Daoy (cell line): Measurements from ENCODE around the gene URB2. TPM values are rescaled to one million over a fixed set of nuclear protein-coding genes. Genes with fewer than 3 reads are reported as not detected.
"Not testable (repeated sequence)": the region's sequence is repeated elsewhere in the genome, so short reads cannot be mapped to it uniquely, and the experiment has no call there.

Experiments
- DNase-seq: peaks from one replicate; pipeline ENCODE4 v3.0.0-alpha.2; 2015; ENCODE audit warnings: low read depth
- total RNA-seq: library from RNA; depleted of rRNA; stranded (reverse); fragments of >200 nt; shearing (Covaris generic); gene quantifications from 2 replicates; pipeline ENCODE4 v1.2.3, GENCODE V29; 2014

The URB2 gene
- total RNA-seq, 1 experiment from 2014 or later, result 23.0 TPM

DNA sequence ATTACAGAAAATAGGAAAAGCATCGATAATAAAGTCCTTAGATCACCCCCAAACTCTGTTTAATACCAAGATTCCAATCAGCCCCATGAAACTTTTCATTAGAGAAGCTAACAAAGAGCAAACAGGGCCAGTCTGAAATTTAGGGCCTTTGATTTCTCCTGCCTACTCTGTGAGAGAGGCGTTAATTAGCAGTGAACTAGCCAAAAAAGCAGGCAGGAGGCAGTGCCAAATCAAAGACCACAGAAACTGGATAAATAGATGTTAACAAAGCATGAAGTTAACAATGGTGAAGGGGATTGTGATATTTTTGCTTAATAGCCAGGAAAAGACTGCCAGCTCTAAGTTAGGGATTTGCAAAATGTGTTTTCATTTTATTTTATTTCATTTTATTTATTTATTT is 11.3 kb upstream of the URB2 start:
- DNase-seq, result no peak

DNA sequence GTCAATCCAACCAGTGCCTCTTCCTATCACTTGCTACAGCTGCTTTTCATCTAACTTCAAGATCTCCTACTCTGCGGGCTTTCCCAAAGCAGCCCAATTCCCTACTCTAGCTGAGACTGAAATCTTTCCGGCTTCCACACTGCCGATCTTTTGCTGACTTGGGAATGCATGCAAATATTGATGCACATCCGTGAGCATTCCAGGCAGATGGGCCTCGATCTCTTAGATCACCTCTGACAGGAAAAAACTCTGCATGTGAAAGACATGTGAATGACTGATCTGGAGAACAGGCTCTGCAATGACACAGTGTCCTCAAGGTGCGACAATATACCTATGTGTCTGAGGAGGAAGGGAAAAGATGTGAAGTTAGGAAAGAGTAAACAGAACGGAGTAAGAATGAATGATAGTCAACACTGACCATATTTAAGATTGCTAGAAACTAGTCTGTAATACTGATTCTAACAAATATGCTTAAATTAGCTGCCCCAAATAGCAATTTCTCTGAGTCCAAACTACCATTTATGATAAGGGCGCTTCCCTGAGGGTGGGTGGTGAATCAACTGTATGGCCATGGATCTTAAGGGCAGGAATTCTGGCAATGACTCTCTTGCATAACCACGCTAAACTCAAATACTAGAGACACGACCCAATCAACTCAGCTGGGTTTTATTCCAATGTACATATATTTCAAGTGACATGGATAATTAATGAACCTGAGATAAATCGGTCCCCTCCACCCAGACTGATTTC is 8.5 kb upstream of the URB2 start:
- no peak for DNase-seq

DNA sequence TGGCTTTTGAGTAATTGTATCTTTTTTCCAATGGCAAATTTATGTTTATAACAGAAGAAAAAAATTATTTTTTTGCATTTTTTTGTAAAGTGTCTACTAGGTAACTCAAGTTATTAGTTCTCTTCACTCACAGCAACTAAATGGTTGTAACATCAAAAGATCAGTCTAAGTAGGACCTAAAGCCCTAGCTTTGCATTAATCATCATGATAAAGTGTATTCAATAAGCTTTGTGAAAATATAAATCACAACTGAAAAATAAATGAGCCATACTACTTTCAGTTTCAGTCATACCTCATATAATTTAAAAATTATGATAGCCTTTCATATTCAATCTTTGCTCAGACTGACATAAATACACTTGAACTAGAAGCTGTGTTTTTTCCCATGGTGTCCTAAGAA is 7.0 kb upstream of the URB2 start:
- DNase-seq, result no peak

DNA sequence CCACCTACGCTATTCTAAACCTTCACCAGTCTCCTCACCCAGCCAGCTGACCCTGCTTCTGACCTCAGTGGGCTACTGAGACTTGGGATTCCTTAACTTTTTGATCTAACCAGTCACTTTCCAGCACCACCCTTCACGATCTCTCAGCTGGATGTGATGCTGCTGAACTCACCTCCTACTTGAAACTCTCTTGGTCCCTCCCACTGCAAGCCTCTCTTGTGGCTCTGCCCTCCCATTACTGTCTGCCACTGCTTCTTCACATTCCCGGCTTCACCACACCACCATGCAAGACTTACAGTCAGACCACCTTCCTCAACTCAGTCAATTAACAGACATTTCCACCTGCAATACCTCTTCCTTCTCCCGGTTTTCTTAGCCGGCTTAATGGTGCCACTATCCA is 6.4 kb upstream of the URB2 start:
- no peak for DNase-seq

DNA sequence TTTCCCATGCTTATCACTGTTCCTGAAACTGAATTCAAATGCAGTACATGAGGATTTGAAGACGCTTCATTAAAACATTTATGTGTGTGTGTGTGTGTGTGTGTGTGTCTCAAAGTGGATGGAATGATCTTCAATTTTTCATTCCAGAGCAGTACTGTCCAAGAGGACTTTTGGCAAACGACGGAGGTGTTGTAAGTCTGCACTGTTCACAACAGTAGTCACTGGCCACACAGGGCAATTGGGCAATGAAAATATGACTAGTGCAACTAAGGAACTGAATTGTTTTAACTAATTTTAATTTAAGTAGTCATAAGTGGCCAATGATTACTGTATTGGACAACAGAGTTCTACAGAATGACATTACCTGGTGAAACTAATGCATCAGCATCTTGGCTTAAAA is 5.2 kb upstream of the URB2 start:
- DNase-seq, result no peak

DNA sequence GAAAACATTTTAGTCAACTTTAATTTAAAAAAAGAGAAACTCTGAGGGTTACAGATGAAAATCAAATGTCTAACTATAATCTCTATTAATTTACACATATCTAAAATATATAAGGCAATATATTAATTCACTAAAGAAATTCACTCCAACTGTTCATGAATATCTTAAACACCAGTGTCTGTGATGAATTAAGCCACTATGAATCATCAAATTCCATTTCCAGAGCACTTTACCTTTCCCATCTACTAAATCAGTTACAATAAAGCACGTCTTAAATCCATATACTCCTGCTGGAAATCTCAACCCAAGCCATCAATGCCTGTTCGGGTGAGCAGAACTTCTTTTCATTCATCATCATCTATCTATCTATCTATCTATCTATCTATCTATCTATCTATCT is 4.4 kb upstream of the URB2 start:
- DNase-seq, result no peak

DNA sequence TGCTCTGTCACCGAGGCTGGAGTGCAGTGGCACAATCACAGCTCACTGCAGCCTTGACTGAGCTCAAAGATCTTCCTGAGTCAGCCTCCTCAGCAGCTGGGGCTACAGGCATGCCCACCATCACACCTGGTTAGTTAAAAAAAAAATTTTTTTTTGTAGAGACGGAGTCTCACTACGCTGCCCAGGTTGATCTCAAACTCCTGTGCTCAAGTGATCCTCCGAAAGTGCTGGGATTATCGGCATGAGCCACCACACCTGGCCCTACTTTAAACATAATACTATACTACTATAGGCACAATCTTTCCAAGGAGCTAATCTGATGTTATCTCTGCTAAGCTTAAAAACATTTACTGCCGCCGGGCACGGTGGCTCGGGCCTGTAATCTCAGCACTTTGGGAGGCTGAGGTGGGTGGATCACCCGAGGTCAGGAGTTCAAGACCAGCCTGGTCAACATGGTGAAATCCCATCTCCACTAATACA is 3.4 kb upstream of the URB2 start:
- not testable (repeated sequence) for DNase-seq

DNA sequence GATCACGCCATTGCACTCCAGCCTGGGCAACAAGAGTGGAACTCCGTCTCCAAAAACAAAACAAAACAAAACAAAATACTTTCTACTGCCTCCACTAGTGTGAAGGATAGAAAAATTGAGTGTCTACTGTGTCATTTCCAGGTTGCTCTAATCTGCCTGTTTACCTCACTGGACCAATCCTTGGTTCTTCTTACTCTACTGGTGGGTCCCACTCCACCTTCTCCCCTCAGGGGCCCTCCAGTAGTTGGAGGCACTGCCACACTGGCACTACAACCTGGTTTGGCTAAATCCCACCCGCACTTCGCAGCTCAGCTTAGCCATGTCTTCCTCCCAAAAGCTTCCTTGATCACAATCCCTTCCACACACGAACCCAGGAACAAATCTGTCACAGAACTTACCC is 2.8 kb upstream of the URB2 start:
- DNase-seq, result no peak

DNA sequence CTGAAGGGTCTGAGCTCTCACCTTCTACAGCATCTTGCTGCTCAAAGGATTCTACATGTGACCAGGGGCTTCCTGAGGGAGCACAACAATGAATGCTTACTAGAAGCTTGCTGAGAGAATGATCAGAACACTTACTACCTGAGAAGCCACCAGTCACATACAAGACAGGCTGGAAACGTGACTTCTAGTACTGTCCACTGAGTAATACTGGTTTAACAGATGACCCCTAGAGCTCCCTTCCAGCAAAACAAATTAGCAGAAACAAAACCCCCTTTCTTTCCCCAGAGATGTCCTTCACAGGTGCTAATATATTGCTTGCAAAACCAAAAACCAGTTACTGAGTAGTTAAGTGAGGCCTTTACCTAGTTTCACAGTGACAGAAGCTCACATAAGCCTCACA is 2.2 kb upstream of the URB2 start:
- DNase-seq, result no peak

DNA sequence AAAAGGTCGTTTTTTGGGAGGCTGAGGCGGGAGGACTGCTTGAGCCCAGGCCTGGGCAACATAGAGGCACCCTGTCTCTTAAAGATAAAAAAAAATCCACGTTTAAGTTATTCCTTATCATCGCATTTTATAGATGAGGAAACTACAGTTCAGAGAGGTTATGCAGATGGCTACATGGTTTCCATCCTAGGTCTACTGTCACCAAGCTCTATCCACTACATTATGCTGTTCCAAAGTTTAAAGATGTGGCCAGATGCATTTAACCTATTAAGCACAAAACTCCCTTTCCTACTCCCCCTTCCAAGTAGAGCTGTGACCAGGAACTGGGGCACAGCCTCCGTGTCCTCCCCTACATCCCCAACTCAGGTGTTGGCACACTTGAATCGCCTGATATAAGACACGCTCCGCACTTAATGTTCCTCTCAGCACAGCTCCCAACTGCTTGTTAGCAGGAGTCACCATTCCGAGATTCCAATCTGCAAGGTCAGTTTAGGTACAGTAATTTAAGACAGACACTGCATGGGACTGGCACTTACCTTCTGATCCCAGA is 1.5 kb upstream of the URB2 start:
- DNase-seq, result no peak

DNA sequence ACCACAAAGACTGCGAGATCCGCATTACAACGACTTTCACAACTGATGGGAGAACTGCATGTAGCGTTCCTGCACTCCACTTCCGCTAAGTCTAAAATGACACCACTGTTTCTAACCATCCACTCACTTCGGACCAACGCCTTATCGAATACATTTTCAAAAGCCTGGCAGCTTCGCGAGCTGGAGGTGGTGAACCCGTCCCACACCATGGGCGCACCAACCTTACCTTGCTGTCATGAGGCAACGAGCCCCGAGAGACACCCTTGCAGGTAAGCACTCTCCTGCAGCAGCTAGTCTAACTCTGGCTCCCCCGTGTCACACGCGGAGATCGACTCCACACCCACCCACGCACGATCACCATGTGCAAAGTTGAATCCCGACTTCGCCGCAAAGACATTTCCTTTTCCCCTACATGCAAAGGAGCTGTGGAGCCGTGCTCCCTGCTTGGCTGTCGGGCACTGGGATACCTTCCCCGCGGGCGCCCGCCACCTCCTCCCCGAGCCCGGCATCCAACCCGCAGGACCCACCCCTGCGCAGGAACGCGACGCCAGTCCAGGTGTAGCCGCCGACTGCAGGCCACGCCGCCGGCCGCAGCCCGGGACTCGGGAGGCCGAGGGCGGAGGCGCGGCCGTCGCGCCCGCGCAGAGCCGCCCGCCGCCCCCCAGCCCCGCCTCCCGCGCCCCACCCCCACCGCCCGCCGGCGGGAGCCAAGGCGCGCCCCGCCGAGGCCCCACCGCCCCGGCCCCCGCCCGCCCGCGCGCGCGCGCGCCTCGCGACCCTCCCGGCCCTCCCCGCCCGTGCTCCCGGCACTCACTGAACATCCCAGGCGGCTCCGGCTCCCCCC is 754 bp upstream of the URB2 start:
- DNase-seq, result peak; percentile 50

DNA sequence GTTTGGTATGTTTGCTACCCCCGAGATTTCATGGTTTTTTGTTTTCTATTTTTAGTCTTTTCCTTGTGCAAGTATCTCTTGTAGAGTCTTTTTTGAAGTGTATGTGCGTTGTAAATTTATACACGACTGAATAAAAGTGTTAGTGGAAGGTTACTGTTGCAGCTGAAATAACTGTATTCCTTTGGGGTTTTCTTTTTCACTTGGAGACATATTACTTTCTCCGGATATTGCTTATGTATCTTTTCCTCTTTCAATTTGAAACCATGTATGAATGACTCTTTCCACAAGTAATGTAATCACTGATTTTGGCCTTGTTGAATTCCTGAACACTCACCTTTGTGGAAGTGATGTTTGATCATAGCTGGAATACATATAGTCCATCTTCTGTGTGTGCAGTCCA is 956 bp downstream of the URB2 start:
- no peak for DNase-seq

DNA sequence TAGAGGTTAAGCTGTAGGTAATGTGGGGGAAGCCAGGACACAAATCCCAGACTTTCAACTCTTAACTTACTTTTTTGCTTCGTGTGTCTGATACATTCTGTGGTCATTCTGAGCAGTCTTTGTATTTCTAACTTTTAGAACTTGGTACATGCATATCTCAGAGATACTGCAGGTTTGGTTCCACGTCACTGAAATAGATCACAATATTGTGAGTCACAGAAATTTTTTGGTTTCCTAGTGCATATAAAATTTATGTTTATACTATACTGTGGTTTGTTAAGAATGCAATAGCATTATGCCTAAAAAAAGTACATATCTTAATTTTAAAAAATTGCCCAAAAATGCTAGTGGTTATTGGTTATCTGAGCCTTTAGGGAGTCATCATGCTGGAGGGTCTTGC is 3.2 kb downstream of the URB2 start:
- DNase-seq, result no peak

DNA sequence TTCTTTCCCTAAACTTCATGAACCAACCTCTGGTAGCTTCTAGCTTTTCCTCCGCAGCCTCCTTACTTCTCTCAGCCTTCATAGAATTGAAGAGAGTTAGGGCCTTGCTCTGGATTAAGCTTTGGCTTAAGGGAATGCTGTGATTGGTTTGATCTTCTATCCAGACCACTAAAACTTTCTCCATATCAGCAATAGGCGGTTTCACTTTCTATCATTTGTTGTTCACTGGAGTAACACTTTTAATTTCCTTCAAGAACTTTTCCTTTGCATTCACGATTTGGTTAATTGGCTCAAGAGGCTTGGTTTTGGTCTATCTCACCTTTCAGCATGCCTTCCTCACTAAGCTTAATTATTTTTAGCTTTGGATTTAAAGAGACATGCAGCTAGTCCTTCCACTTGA is 5.1 kb downstream of the URB2 start:
- no peak for DNase-seq

DNA sequence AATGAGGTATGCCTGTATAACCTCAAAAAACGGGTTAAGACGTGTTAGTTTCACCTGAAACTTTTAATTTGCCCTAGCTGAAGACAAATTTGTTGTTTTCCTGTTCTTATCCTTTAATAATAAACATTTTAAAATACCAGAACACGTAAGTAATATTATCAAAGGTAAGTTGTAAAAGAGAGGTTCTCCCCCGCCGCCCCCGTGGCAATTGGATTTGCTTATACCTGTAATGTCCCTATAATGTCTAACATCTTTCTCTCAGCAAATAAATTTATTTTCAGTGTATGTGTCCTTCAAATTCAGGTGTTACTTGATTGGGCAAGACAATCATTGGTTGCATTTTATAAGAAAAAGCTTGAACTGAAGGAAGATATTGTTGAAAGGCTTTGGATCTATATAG is 5.9 kb downstream of the URB2 start:
- no peak for DNase-seq

DNA sequence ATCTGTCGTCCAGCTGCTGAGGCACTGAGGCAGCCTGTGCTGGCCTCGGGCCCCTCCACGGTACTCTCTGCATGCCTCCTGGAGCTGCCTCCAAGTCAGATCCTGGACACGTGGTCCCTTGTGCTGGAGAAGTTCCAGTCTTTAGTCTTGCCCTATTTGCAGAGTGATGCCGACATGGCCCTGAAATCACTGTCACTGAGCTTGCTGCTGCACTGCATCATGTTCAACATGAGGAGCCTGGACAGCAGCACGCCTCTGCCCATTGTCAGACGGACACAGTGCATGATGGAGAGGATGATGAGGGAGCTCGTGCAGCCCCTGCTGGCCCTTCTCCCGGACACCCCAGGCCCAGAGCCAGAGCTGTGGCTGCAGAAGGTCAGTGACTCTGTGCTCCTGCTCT is 10.0 kb downstream of the URB2 start:
- DNase-seq, result no peak

DNA sequence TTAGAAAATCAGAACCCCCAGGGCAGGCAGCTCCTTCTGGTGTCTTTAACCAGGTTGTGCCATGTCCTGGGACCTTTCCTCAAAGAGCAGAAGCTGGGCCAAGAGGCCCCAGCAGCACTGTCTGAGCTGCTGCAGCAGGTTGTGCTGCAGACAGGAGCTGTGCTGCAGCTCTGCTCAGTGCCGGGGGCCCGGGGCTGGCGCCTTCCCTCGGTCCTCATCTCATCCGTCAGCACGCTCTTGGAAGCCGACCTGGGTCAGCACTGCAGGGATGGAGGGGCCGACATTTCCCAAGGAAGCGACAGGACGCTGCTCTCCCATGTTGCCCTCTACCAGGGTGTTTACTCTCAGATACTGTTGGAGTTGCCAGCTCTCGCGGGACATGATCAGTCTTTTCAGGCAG is 11.7 kb downstream of the URB2 start:
- DNase-seq, result no peak

DNA sequence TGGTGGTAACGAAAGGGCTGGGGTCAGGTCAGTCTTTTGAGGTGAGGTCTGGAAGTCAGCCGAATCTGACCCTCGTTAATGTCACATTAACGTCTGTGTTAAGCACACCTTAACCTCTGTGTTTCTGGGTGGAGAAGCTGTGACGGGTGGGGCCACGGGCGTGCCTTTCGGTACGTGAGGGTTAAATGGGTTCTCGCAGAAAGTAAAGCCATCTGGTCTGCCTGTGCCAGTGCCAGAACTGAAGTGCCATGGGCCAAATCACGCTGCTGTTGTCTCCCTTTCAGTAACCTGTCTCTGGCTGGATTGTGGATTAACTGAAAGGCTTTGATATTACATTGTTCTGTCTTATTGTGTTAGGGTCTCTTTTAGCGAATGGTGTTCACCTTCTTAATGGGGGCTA is 14.4 kb downstream of the URB2 start:
- DNase-seq, result no peak

DNA sequence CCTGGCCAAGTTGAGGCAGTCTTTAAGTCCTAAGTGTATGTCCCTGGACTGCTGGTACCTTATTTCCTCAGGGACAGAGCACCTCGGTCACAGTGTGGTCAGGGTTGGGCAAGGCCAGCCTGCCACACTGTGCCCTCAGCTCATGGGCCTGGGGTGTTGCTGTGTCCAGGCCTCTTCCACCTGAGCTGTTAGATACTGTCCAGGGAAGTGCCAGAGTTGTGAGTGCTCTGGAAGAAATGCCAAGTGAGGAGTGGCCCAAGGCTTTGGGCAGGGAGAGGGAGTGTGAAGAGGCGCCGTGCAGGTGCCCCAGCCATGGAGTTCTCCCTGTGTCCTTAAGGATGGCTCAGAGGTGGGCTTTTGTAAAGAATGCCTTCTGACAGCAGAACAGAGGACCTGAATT is 15.3 kb downstream of the URB2 start:
- no peak for DNase-seq

DNA sequence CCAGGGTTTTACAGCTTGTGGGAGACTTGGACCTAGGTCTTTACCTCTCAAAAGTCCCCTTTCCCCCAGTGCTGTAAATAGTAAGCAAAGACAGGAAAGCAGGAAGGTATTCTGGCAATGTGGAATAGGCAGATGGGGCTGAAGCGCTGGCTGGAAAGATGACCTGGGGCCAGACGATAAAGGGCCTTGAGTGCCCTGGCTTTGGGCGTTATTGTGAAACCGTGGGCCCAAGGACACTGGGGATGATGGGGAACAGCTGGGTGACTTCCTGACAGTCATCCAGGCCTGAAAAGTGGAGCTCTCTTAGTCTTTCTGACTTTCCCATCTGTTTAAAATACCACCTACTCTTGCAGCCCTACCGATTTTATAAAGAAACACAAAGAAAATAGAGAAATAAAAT is 16.3 kb downstream of the URB2 start:
- DNase-seq, result no peak

DNA sequence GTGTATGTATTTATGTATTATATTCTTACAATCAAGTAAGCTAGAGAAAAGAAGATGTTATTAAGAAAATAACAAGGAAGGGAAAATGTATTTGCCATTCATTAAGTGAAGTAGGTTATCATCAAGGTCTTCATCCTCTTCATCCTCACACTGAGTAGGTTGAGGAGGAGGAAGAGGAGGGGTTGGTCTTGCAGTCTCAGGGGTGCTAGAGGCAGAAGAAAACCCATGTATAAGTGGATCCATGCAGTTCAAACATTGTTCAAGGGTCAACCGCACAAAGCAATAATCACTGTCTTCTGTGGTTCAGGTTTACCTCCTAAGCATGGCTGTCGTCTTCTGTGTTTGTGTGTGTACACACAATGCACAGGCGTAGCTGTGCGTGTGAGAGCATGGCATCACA is 16.9 kb downstream of the URB2 start:
- DNase-seq, result no peak

DNA sequence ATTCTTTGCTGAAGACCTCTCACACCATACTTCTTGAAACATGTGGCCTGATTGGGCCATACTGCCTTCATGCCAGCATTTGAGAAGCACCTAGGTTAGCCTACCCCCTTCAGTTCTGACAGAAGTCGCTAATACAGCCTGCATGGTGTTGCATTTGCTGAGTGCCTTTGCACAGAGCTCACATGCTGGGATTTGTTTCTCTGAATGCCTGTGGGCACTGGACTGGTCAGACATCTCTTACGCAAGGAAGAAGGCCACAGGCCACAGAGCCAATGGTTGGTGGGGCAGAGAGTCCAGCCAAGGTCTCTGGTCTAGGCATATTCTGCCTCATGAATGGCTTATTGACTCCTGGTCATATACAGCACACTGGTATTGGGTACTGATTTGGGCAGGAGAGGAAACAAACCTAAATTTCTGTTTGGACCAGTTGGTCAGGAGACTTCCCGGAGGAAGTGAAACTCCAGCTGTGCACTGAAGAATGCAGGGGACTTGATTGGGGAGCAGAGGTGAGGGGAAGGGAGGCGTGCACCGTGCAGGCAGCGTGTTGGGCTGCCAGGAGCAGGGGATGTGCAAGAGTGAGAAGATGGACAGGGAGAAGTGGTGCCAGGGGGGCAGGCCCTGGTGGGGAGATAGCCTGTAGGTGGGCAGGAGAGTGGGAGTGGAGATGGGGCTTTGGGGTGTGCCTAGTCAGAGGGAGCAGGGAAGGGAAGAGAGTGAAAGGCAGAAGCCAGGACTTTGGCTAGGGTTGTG is 18.1 kb downstream of the URB2 start:
- DNase-seq, result no peak
